ENCODE data around the gene VPS37D.
"Not testable (repeated sequence)": the region's sequence is repeated elsewhere in the genome, so short reads cannot be mapped to it uniquely, and the experiment has no call there.

Gene VPS37D, protein sequence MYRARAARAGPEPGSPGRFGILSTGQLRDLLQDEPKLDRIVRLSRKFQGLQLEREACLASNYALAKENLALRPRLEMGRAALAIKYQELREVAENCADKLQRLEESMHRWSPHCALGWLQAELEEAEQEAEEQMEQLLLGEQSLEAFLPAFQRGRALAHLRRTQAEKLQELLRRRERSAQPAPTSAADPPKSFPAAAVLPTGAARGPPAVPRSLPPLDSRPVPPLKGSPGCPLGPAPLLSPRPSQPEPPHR

DNA sequence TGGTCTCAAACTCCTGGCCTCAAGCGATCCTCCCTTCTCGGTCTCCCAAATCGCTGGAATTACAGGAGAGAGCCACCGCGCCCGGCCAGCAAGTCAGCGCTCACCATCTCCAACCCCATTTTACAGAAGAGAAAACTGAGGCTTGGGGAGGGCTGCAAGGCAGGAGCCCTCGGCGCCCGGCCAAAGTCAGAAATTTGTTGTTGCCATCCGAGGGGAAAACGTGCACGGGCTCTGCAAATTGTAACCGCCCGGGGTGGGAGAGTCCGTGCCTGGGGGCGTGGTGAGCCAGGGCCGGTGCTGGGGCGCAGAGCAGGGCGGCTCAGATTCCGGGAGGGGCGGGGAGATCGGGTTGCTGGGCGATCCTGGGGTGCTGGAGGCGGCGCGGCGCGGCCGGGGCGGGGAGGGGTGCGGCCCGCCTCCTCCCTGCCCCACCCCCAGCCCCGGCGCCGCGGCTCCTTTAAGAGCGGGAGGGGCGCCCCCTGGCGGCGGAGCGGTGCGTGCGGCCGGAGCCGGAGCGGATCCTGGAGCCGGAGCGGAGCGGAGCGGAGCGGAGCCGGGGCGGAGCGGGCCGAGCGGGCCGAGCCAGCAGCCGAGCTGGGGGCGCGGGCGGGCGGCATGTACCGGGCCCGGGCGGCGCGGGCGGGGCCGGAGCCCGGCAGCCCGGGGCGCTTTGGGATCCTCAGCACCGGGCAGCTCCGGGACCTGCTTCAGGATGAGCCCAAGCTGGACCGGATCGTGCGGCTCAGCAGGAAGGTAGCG is at the start of gene VPS37D:
VPS37D (plus strand) TSS at position 488 of the 759 bp plus-strand sequence; CDS start at position 616, 128 bp downstream.
- peak within 1 kb of the TSS; percentile 65 for H3K4me3 ChIP-seq (replicated peaks; ENCODE audit: low read depth, low read length)
- peak; percentile 82 for DNase-seq (ENCODE audit: low read depth)
- TF ChIP-seq, protein P1, sequence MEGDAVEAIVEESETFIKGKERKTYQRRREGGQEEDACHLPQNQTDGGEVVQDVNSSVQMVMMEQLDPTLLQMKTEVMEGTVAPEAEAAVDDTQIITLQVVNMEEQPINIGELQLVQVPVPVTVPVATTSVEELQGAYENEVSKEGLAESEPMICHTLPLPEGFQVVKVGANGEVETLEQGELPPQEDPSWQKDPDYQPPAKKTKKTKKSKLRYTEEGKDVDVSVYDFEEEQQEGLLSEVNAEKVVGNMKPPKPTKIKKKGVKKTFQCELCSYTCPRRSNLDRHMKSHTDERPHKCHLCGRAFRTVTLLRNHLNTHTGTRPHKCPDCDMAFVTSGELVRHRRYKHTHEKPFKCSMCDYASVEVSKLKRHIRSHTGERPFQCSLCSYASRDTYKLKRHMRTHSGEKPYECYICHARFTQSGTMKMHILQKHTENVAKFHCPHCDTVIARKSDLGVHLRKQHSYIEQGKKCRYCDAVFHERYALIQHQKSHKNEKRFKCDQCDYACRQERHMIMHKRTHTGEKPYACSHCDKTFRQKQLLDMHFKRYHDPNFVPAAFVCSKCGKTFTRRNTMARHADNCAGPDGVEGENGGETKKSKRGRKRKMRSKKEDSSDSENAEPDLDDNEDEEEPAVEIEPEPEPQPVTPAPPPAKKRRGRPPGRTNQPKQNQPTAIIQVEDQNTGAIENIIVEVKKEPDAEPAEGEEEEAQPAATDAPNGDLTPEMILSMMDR (IDR thresholded peaks at IDR 0.05; ENCODE audit: low read length, missing control alignments): peak; percentile 40

DNA sequence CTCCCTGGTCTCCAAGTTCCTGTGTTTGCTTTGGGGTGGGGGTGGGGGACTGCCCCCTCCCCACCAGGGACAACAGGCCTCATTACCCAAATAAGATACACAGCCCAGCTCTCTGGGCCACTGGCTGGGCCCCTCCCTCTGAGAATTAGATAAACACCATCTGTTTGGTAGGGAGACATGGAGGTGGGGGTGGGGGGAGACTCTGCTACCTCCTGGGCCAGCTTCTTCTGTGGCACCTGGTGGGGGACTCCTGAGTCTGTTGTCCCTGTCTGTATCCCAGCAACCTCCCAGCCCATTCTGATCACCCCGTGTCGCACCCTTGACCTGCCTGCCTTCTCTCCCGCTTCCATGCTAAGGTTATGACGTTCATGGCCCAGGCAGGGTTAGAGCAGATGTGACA is 49.1 kb upstream of the VPS37D start:
- H3K4me3 ChIP-seq (replicated peaks; ENCODE audit: low read depth, low read length): no peak overlapping the region
- TF ChIP-seq, protein P1 (IDR thresholded peaks at IDR 0.05; ENCODE audit: low read length, missing control alignments): no peak
- DNase-seq (ENCODE audit: low read depth): no peak

DNA sequence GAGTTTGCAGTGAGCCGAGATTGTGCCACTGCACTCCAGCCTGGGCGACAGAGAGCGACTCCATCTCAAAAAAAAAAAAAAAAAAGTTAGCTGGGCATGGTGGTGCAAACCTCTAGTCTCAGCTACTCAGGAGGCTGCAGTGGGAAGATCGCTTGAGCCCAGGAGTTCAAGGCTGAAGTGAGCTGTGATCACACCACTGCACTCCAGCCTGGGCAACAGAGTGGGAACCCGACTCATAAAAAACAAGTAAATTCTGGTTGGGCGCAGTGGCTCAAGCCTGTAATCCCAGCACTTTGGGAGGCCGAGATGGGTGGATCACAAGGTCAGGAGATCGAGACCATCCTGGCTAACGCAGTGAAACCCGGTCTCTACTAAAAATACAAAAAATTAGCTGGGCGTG is 48.2 kb upstream of the VPS37D start:
- not testable (repeated sequence) for DNase-seq (ENCODE audit: low read depth); H3K4me3 ChIP-seq (replicated peaks; ENCODE audit: low read depth, low read length)

DNA sequence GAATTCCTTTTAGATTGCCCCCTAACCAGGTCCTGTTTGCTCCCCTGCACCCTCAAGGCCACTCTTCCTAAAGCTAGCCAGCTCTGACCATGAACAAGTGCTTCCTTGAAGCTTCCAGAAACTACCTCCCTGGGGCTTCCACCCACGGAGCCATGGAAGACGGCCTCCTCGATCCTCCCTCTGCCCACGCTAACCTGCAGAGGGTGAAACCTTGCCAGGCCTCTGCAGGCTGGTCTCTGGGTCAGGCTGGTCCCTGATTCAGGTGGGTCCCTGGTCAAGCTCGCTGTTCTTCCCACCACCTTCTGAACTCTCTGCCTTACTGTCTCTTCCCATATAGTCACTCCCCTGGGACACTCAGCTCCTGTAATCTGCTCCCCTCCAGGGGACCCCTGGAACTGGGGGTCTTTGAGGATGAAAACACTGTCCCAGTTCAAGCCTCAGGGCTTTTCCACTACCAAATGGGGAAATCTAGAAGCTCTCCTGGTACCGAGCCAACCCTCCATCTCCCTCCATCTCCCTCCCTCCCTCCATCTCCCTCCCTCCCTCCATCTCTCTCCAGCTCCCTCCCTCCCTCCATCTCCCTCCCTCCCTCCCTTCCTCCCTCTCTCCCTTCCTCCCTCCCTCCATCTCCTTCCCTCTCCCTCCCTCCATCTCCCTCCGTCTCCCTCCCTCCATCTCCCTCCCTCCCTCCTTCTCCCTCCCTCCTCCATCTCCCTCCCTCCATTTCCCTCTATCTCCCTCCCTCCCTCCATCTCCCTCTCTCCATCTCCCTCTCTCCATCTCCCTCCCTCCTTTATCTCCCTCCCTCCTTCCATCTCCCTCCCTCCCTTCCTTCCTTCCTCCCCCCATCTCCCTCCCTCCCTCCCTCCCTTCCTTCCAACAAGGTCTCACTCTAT is 46.2 kb upstream of the VPS37D start:
- DNase-seq (ENCODE audit: low read depth): no peak
- H3K4me3 ChIP-seq (replicated peaks; ENCODE audit: low read depth, low read length): no peak overlapping the region
- TF ChIP-seq, protein P1 (IDR thresholded peaks at IDR 0.05; ENCODE audit: low read length, missing control alignments): no peak

DNA sequence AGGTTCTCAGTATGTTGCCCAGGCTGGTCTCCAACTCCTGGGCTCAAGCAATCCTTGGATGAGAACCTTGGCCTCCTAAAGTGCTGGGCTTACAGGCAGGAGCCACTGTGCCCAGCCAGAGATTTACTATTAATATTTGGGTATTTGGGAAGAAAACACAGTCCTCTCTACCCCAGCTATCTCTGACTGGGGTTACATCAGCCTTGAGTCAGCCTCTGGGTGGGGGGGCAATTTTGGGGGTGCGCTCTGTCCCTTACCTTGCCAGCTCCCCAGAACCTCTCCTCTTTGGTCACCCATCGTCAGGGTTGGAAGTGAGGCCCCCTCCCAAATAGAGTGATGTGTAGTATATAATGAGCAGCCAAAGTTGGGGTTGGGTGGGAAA is 45.1 kb upstream of the VPS37D start:
- H3K4me3 ChIP-seq (replicated peaks; ENCODE audit: low read depth, low read length): no peak overlapping the region
- DNase-seq (ENCODE audit: low read depth): no peak
- TF ChIP-seq, protein P1 (IDR thresholded peaks at IDR 0.05; ENCODE audit: low read length, missing control alignments): no peak

DNA sequence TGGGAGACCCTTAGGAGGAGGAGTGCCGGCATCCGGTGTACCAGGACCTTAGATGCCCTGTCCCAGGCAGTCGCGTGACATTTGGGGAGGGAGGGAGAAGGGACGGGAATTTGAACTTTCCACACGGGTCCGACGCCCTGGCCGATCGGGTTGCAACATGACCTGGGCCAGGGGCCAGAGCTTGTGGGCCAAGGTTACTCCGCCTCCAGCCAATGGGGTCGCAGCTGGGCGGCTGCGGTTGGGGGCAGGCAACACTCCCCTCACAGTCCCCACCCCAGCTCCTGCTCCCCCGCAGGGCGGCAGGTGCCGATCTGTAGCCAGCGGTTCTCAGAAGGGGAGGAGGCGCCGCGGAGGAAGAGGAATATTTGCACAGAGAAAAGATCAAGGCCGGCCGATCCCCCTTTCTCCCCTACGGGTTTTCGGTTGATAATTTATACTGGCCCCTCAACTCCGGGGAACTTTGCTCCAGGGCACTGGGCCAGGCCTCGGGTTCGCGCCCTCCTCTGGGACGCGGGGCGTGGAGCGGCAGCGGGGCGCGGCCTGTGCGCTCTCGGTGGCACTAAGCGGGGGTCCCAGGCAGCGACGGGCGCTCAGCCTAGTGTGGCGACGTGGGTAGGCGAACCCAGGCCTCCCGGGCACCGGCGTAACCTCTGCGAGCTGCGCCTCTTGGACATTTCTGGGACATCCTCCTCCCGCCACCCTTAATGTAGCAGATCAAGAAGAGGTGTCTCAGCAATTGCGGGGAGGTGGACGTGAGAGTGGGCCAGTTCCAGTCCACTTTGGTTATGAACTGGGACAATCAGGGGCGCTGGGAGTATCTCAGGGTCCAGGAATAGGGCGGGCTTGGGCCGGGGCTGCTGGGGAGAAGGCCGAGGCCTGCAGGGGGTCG is 44.5 kb upstream of the VPS37D start:
- peak; percentile 23 for DNase-seq (ENCODE audit: low read depth)
- no peak overlapping the region for H3K4me3 ChIP-seq (replicated peaks; ENCODE audit: low read depth, low read length)
- TF ChIP-seq, protein P1 (IDR thresholded peaks at IDR 0.05; ENCODE audit: low read length, missing control alignments): no peak
